HEK293 (cell line): ENCODE results near the gene POMT2.

Experiments used
- CTCF ChIA-PET: fragments of 350-600 bp; formaldehyde crosslinking; extraction: SDS; loops from one replicate; lab custom pipeline; 2021; ENCODE audit warnings: antibody characterized with exemption; lab: Yijun Ruan, JAX
- POLR2A ChIA-PET: fragments of 300-600 bp; formaldehyde crosslinking; extraction: SDS; loops from one replicate; lab custom pipeline; 2020; ENCODE audit warnings: antibody characterized with exemption, inconsistent platforms; lab: Yijun Ruan, JAX
- H3K27ac ChIP-seq: fragments of 200-500 bp; sonication (Bioruptor generic); 2 replicates; pipeline ENCODE4 v1.5.1; 2014; ENCODE audit warnings: low read depth, low read length, control low read depth, inconsistent platforms; ENCODE audit errors: extremely low read depth
- H3K36me3 ChIP-seq, 2 experiments: fragments of 200-500 bp in 1 of 2; sonication (Bioruptor generic) in 1 of 2; 1 replicate in 1 of 2; 2 replicates in 1 of 2; pipeline ENCODE4 v1.5.1; 2014 to 2017; ENCODE audit warnings: inconsistent platforms in 2 of 2, low read length in 2 of 2; ENCODE audit not compliant: control insufficient read depth in 2 of 2, insufficient read depth in 1 of 2
- H3K4me1 ChIP-seq: fragments of 200-500 bp; sonication (Bioruptor generic); 2 replicates; pipeline ENCODE4 v1.5.1; 2014; ENCODE audit warnings: mild to moderate bottlenecking, low read length, inconsistent platforms; ENCODE audit not compliant: control insufficient read depth, insufficient read depth
- H3K4me3 ChIP-seq: 2 replicates; pipeline ENCODE4 v1.5.1; 2011; ENCODE audit warnings: low read depth, mild to moderate bottlenecking, control low read depth, low read length, moderate library complexity
- H3K9me3 ChIP-seq: fragments of 200-500 bp; sonication (Bioruptor generic); 2 replicates; pipeline ENCODE4 v1.5.1; 2014; ENCODE audit warnings: low read depth, low read length, inconsistent platforms; ENCODE audit not compliant: control insufficient read depth, insufficient read depth
- GLIS1 ChIP-seq: fragments of 450-650 bp; formaldehyde crosslinking; IDR thresholded peaks from 2 replicates; pipeline ENCODE4 v1.5.1; 2016; ENCODE audit warnings: missing biosample characterization, missing genetic modification characterization
- HIC1 ChIP-seq: fragments of 450-650 bp; formaldehyde crosslinking; IDR thresholded peaks from 2 replicates; pipeline ENCODE4 v1.5.1; 2016; ENCODE audit warnings: missing biosample characterization, missing genetic modification characterization
- KLF16 ChIP-seq: fragments of 450-650 bp; formaldehyde crosslinking; IDR thresholded peaks from 2 replicates; pipeline ENCODE4 v1.5.1; 2017; ENCODE audit warnings: missing biosample characterization, missing genetic modification characterization
- KLF8 ChIP-seq: fragments of 450-650 bp; formaldehyde crosslinking; IDR thresholded peaks from 2 replicates; pipeline ENCODE4 v1.5.1; 2016; ENCODE audit warnings: missing biosample characterization, missing genetic modification characterization
- MYNN ChIP-seq: fragments of 450-650 bp; formaldehyde crosslinking; IDR thresholded peaks from 2 replicates; pipeline ENCODE4 v1.5.1; 2016; ENCODE audit warnings: missing biosample characterization, missing genetic modification characterization, borderline replicate concordance
- OSR2 ChIP-seq: fragments of 450-650 bp; formaldehyde crosslinking; IDR thresholded peaks from 2 replicates; pipeline ENCODE4 v1.5.1; 2016; ENCODE audit warnings: missing biosample characterization, missing genetic modification characterization
- TCF7L2 ChIP-seq: IDR thresholded peaks from 2 replicates; pipeline ENCODE4 v1.6.1; 2011; ENCODE audit warnings: low read depth, mild to moderate bottlenecking, inconsistent platforms, low read length, moderate library complexity, borderline replicate concordance
- WT1 ChIP-seq: fragments of 450-650 bp; formaldehyde crosslinking; IDR thresholded peaks from 2 replicates; pipeline ENCODE4 v1.5.1; 2016; ENCODE audit warnings: missing biosample characterization, missing genetic modification characterization
- ZBTB21 ChIP-seq: fragments of 450-650 bp; formaldehyde crosslinking; IDR thresholded peaks from 2 replicates; pipeline ENCODE4 v1.5.1; 2017; ENCODE audit warnings: missing biosample characterization, missing genetic modification characterization
- ZNF10 ChIP-seq: fragments of 450-650 bp; formaldehyde crosslinking; IDR thresholded peaks from 2 replicates; pipeline ENCODE4 v1.5.1; 2017; ENCODE audit warnings: missing biosample characterization, missing genetic modification characterization
- ZNF211 ChIP-seq: fragments of 450-650 bp; formaldehyde crosslinking; IDR thresholded peaks from 2 replicates; pipeline ENCODE4 v1.5.1; 2016; ENCODE audit warnings: low read depth, missing biosample characterization, missing genetic modification characterization
- ZNF214 ChIP-seq: fragments of 450-650 bp; formaldehyde crosslinking; IDR thresholded peaks from 2 replicates; pipeline ENCODE4 v1.5.1; 2017; ENCODE audit warnings: missing biosample characterization, mild to moderate bottlenecking, missing genetic modification characterization, borderline replicate concordance
- ZNF366 ChIP-seq: fragments of 450-650 bp; formaldehyde crosslinking; conservative IDR thresholded peaks from 2 replicates; pipeline ENCODE4 v1.5.1; 2016; ENCODE audit warnings: missing biosample characterization, missing genetic modification characterization
- ZNF558 ChIP-seq: fragments of 450-650 bp; formaldehyde crosslinking; IDR thresholded peaks from 2 replicates; pipeline ENCODE4 v1.5.1; 2016; ENCODE audit warnings: missing biosample characterization, missing genetic modification characterization
- ZNF600 ChIP-seq: fragments of 450-650 bp; formaldehyde crosslinking; IDR thresholded peaks from 2 replicates; pipeline ENCODE4 v1.5.1; 2016; ENCODE audit warnings: missing biosample characterization, missing genetic modification characterization
- ZNF639 ChIP-seq: fragments of 450-650 bp; formaldehyde crosslinking; IDR thresholded peaks from 2 replicates; pipeline ENCODE4 v1.5.1; 2016; ENCODE audit warnings: missing biosample characterization, missing genetic modification characterization
- ZNF645 ChIP-seq: fragments of 450-650 bp; formaldehyde crosslinking; IDR thresholded peaks from 2 replicates; pipeline ENCODE4; 2016; ENCODE audit warnings: missing biosample characterization, missing genetic modification characterization
- ZNF660 ChIP-seq: fragments of 450-650 bp; IDR thresholded peaks from 2 replicates; pipeline ENCODE4 v1.5.1; 2018; ENCODE audit warnings: missing biosample characterization, mild to moderate bottlenecking, missing genetic modification characterization
- ZNF747 ChIP-seq: fragments of 450-650 bp; formaldehyde crosslinking; IDR thresholded peaks from 2 replicates; pipeline ENCODE4 v1.5.1; 2016; ENCODE audit warnings: missing biosample characterization, missing genetic modification characterization
- ZSCAN16 ChIP-seq: fragments of 450-650 bp; formaldehyde crosslinking; IDR thresholded peaks from 2 replicates; pipeline ENCODE4 v1.5.1; 2016; ENCODE audit warnings: missing biosample characterization, missing genetic modification characterization
- ZSCAN5A ChIP-seq: fragments of 450-650 bp; formaldehyde crosslinking; IDR thresholded peaks from 2 replicates; pipeline ENCODE4 v1.5.1; 2016; ENCODE audit warnings: missing biosample characterization, missing genetic modification characterization
- TF ChIP-seq, protein P1 (sequence below): fragments of 450-650 bp; formaldehyde crosslinking; IDR thresholded peaks from 2 replicates; pipeline ENCODE4 v1.5.1; 2016; ENCODE audit warnings: missing biosample characterization, missing genetic modification characterization, borderline replicate concordance
- TF ChIP-seq, protein P2 (sequence below): fragments of 450-650 bp; formaldehyde crosslinking; IDR thresholded peaks from 2 replicates; pipeline ENCODE4 v1.5.1; 2016; ENCODE audit warnings: missing biosample characterization, missing genetic modification characterization
- TF ChIP-seq, protein P3 (sequence below): fragments of 450-650 bp; formaldehyde crosslinking; IDR thresholded peaks from 2 replicates; pipeline ENCODE4 v1.5.1; 2016; ENCODE audit warnings: missing biosample characterization, missing genetic modification characterization

POMT2 gene

GRCh38 chr14:77302926-77303325 lies 17.8 kb downstream of the POMT2 start:
- H3K27ac ChIP-seq: peak overlapping the region; percentile 96
- H3K4me3 ChIP-seq: no peak overlapping the region
- no peaks in the 10 kb centered on the region for H3K9me3 ChIP-seq
- ChIA-PET POLR2A (interaction anchor here (1.4 to 3.7 kb wide), 4 partner anchors 9 to 18 kb away, joined by 4 to 26 read pairs (median 11); partner anchors contain the start of genes GSTZ1 and POMT2), CTCF (interaction anchor here (0.6 to 11.9 kb wide), 8 partner anchors 12 to 153 kb away, joined by 3 to 293 read pairs (median 4); partner anchors contain the start of genes SAMD15 and TMED8)
- peaks cover 28% of the 10 kb centered on the region for H3K4me1 ChIP-seq
- H3K36me3 ChIP-seq: peaks cover 4 to 41% of the 10 kb centered on the region in 2 experiments; a peak in 2 of 3 replicates
- TF ChIP-seq MYNN (no peak), KLF8 (peak; percentile 22; the same call in 1 of the 2 replicates), ZBTB21 (tag by site-specific recombination) (peak; percentile 68; the same call in 1 of the 2 replicates), GLIS1 (tag by site-specific recombination) (peak; percentile 42), WT1 (tag by site-specific recombination) (peak; percentile 62), ZNF639 (tag by site-specific recombination) (0 out of 2 replicates have a peak, but pooled peaks have one; percentile 25), ZSCAN16 (tag by site-specific recombination) (no peak), ZNF747 (tag by site-specific recombination) (no peak), TCF7L2 (peak; percentile 68; the same call in 1 of the 2 replicates), HIC1 (tag by site-specific recombination) (0 out of 2 replicates have a peak, but pooled peaks have one; percentile 24), ZNF211 (no peak), ZNF366 (peak; percentile 6; the same call in 1 of the 2 replicates), ZNF600 (tag by site-specific recombination) (peak; percentile 15; the same call in 1 of the 2 replicates), OSR2 (peak; percentile 80), ZSCAN5A (no peak), ZNF660 (tag by site-specific recombination) (no peak), KLF16 (tag by site-specific recombination) (no peak), ZNF558 (tag by site-specific recombination) (peak; percentile 50; the same call in 1 of the 2 replicates), ZNF645 (tag by site-specific recombination) (no peak), ZNF214 (tag by site-specific recombination) (no peak), ZNF10 (tag by site-specific recombination) (no peak)
- TF ChIP-seq, protein P1, sequence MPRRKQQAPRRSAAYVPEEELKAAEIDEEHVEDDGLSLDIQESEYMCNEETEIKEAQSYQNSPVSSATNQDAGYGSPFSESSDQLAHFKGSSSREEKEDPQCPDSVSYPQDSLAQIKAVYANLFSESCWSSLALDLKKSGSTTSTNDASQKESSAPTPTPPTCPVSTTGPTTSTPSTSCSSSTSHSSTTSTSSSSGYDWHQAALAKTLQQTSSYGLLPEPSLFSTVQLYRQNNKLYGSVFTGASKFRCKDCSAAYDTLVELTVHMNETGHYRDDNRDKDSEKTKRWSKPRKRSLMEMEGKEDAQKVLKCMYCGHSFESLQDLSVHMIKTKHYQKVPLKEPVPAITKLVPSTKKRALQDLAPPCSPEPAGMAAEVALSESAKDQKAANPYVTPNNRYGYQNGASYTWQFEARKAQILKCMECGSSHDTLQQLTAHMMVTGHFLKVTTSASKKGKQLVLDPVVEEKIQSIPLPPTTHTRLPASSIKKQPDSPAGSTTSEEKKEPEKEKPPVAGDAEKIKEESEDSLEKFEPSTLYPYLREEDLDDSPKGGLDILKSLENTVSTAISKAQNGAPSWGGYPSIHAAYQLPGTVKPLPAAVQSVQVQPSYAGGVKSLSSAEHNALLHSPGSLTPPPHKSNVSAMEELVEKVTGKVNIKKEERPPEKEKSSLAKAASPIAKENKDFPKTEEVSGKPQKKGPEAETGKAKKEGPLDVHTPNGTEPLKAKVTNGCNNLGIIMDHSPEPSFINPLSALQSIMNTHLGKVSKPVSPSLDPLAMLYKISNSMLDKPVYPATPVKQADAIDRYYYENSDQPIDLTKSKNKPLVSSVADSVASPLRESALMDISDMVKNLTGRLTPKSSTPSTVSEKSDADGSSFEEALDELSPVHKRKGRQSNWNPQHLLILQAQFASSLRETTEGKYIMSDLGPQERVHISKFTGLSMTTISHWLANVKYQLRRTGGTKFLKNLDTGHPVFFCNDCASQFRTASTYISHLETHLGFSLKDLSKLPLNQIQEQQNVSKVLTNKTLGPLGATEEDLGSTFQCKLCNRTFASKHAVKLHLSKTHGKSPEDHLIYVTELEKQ (tag by site-specific recombination): peak; percentile 66
- TF ChIP-seq, protein P2, sequence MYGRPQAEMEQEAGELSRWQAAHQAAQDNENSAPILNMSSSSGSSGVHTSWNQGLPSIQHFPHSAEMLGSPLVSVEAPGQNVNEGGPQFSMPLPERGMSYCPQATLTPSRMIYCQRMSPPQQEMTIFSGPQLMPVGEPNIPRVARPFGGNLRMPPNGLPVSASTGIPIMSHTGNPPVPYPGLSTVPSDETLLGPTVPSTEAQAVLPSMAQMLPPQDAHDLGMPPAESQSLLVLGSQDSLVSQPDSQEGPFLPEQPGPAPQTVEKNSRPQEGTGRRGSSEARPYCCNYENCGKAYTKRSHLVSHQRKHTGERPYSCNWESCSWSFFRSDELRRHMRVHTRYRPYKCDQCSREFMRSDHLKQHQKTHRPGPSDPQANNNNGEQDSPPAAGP (tag by site-specific recombination): peak; percentile 63
- TF ChIP-seq, protein P3, sequence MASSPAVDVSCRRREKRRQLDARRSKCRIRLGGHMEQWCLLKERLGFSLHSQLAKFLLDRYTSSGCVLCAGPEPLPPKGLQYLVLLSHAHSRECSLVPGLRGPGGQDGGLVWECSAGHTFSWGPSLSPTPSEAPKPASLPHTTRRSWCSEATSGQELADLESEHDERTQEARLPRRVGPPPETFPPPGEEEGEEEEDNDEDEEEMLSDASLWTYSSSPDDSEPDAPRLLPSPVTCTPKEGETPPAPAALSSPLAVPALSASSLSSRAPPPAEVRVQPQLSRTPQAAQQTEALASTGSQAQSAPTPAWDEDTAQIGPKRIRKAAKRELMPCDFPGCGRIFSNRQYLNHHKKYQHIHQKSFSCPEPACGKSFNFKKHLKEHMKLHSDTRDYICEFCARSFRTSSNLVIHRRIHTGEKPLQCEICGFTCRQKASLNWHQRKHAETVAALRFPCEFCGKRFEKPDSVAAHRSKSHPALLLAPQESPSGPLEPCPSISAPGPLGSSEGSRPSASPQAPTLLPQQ (tag by site-specific recombination): peak; percentile 15; the same call in 1 of the 2 replicates
